Anterior cingulate cortex (tissue), 58 donors: Measurements from ENCODE around the gene ERFL.

Source experiments
- DNase-seq, 58 donors: peaks; one replicate each; lab custom pipeline; 2025; lab: John Stamatoyannopoulos, UW

ERFL gene

DNA sequence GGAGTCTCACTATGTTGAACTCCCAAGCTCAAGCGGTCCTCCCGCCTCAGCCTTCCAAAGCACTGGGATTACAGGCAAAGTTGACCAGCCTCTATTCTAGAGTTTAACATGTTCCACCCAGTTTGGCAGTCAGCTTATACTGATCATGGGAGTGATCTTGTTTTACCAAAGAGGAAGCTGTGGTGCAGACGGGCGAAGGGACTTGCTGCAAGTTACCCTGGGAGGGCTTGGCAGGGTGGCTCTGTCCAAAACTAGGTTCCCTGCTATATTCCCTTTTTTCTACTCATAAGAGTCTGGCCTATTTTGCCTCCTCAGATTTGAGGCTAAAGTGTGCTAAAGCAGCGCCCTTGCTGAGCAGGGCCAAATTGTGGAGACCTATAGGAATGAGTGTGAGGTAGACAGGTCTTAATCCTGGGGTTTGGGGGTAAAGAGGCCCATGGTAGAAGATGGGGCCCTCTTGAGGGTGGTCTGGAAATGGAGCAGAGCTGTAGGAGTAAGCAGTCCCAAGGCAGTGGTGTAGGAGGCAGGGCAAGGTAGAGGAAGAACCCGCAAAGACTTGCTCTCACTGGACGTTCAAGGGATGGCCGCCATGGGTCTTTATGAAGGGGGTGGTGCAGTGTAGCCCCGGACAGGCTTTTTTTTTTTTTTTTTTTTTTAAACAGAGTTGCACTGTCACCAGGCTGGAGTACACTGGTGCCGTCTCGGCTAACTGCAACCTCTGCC lies 64.9 kb downstream of the ERFL start:
- no peak for DNase-seq

- DNase-seq: no peak
Observed at GRCh38 chr19:41862445-41862986, 65.7 kb downstream of the ERFL start.

- no peak for DNase-seq
Observed at GRCh38 chr19:41861846-41862245, 66.4 kb downstream of the ERFL start.

- no peak for DNase-seq
Observed at GRCh38 chr19:41861116-41861768, 67.0 kb downstream of the ERFL start.

DNA sequence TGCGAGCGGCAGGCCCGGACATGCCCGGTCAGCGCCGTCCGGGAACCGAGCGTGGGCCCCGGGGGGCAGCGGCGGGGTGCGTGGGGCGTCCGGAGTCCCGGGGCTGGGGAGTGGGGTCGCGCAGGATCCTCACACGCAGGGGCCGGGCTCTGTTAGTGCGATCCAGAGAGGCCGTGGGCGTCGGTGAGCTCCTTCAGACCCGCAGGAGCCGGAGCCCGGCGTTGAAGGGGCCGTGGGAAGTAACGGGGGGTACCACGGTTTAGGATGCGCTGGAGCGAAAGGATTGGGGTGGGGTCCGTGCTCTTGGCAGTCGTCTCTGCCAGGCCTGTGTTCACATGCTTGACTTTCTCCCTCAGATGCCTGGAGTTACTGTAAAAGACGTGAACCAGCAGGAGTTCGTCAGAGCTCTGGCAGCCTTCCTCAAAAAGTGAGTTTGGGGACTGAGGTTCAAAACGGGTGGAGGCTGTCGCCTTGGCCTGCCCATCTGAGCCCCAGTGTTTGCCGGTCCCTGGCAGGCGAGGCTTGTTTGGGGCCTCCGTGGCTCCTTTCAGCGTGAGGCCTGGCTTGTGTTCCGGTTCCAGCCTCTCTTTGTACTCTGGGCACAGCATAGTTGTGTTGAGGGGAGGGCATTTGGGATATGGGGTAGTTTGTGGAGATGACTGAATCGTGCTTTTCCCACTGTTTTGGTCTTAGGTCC lies 67.7 kb downstream of the ERFL start:
- DNase-seq: peak in 1 of 58 donors; percentile 14

DNA sequence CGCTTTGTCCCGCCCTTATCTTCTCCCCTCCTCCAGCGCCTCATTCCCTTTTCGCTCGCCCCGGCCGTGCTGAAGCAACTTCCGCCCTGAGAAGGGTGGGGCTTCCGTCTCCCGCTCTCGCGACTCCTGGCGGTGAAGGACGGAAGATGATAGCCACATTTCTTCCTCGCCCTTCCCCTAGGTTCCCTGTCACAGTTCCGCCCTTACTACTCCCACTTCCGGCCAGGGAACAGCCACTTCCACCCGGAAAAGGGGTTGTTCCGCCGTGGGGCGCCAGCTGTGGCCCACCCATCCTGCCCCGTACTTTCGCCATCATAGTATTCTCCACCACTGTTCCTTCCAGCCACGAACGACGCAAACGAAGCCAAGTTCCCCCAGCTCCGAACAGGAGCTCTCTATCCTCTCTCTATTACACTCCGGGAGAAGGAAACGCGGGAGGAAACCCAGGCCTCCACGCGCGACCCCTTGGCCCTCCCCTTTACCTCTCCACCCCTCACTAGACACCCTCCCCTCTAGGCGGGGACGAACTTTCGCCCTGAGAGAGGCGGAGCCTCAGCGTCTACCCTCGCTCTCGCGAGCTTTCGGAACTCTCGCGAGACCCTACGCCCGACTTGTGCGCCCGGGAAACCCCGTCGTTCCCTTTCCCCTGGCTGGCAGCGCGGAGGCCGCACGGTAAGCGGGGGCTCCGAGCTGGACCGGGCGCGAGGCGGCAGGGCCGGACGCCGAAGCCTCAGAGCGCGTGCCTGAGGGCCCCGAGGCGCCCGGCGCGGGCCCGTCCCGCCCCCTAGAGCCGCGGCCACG lies 68.4 kb downstream of the ERFL start, which contains the start of gene RPS19:
Gene RPS19, plus strand, starts transcription at position 638 of the 801 bp plus-strand sequence. CDS start 520 bp downstream, outside the sequence.
- DNase-seq: peak; percentile 91 to 99 (median 98)

- no peak for DNase-seq
Observed at GRCh38 chr19:41859213-41859617, 69.0 kb downstream of the ERFL start.
